ENCODE measurements around the gene TSPO. TPM values are rescaled to one million over a fixed set of nuclear protein-coding genes. Genes with fewer than 3 reads are reported as not detected.

The TSPO gene
- total RNA-seq, 1 experiment from 2014 or later = 144 TPM

GRCh38 chr22:43186272-43187170, 35.2 kb downstream of the TSPO start, which contains the start of gene TTLL12:
TTLL12 (minus strand) TSS chr22:43187134; CDS start chr22:43187069, 65 bp downstream.
- ChIA-PET POLR2A (no interaction called here), CTCF (no interaction called here)
- ATAC-seq = peak; percentile 46
- Histone ChIP-seq H3K4me3 (ENCODE audit: low read depth in 2 of 2, low read length in 2 of 2) (peak within 1 kb of the TSS; percentile 59 to 75), H3K36me3 (ENCODE audit: control insufficient read depth, insufficient read depth, low read length) (peaks cover 3% of the 10 kb centered on the region; the same call in 1 of the 2 replicates), H3K4me1 (ENCODE audit: control insufficient read depth, insufficient read depth, low read length) (peaks cover 4% of the 10 kb centered on the region), H3K27me3 (ENCODE audit: control insufficient read depth, insufficient read depth, low read length) (no peaks in the 10 kb centered on the region), H3K9me3 (ENCODE audit: control insufficient read depth, insufficient read depth, low read depth, low read length) (no peaks in the 10 kb centered on the region), H3K27ac (ENCODE audit: low read length) (peak within 1 kb of the TSS; percentile 93)
- TF ChIP-seq SIN3A (IDR thresholded peaks at IDR 0.05; ENCODE audit: borderline replicate concordance, insufficient read depth, low read depth, low read length) = no peak
- TF ChIP-seq POLR2AphosphoS5 (IDR thresholded peaks at IDR 0.05; ENCODE audit: low read depth, low read length) = no peak
- no peak for TF ChIP-seq CTCF (IDR thresholded peaks at IDR 0.05)
- no peak for TF ChIP-seq TCF7L2 (IDR thresholded peaks at IDR 0.05; ENCODE audit: low read depth, low read length)
- TF ChIP-seq REST (IDR thresholded peaks at IDR 0.05; ENCODE audit: insufficient read depth in 1 of 2, low read depth in 2 of 2, low read length in 1 of 2) = no peak
- no peak for DNase-seq (ENCODE audit: low read depth, low spot score)
- intact Hi-C loops (cut with micrococcal nuclease; ENCODE audit: unreplicated experiment) (no loop called here), in situ Hi-C loops (cut with HindIII; ENCODE audit: low pct_unique_long_range_greater_than_20kb, low sequenced_read_pairs) (no loop called here)
- TSS peak; percentile 72 for BruUV-seq (replicated peaks)

GRCh38 chr22:43187171-43188099, 36.1 kb downstream of the TSPO start:
- CTCF ChIA-PET = interaction anchor here (0.6 to 1.0 kb wide), 4 partner anchors 29 to 377 kb away, joined by 3 read pairs; no protein-coding TSS in a partner anchor
- H3K4me1 ChIP-seq (ENCODE audit: control insufficient read depth, insufficient read depth, low read length) = peaks cover 4% of the 10 kb centered on the region
- in situ Hi-C loops (cut with HindIII; ENCODE audit: low pct_unique_long_range_greater_than_20kb, low sequenced_read_pairs) = no loop called here
- H3K36me3 ChIP-seq (ENCODE audit: control insufficient read depth, insufficient read depth, low read length) = peaks cover 3% of the 10 kb centered on the region; the same call in 1 of the 2 replicates
- H3K27ac ChIP-seq (ENCODE audit: low read length) = peak overlapping the region; percentile 93
- no TSS peak for BruUV-seq (replicated peaks)
- intact Hi-C loops (cut with micrococcal nuclease; ENCODE audit: unreplicated experiment) = no loop called here
- TF ChIP-seq CTCF (IDR thresholded peaks at IDR 0.05) (peak; percentile 81), POLR2AphosphoS5 (IDR thresholded peaks at IDR 0.05; ENCODE audit: low read depth, low read length) (peak; percentile 83), SIN3A (IDR thresholded peaks at IDR 0.05; ENCODE audit: borderline replicate concordance, insufficient read depth, low read depth, low read length) (no peak)
- peak overlapping the region; percentile 49 to 68 for H3K4me3 ChIP-seq (ENCODE audit: low read depth in 2 of 2, low read length in 2 of 2)
- H3K9me3 ChIP-seq (ENCODE audit: control insufficient read depth, insufficient read depth, low read depth, low read length) = no peaks in the 10 kb centered on the region
- peak; percentile 96 for ATAC-seq
- peak; percentile 77 for DNase-seq (ENCODE audit: low read depth, low spot score)
- POLR2A ChIA-PET = no interaction called here
- no peaks in the 10 kb centered on the region for H3K27me3 ChIP-seq (ENCODE audit: control insufficient read depth, insufficient read depth, low read length)

All from Panc1 (cell line).